Spinal cord (tissue), 10 donors: ENCODE results near the gene TMCO4. TPM values are rescaled to one million over a fixed set of nuclear protein-coding genes. Genes with fewer than 3 reads are reported as not detected.
"Not testable (repeated sequence)": the region's sequence is repeated elsewhere in the genome, so short reads cannot be mapped to it uniquely, and the experiment has no call there.

Source experiments
- DNase-seq, 6 donors: peaks; one replicate each; pipeline versions ENCODE4 v3.0.0 to v3.0.0-alpha.2; 2013 to 2015; ENCODE audit warnings: low spot score in 6 of 6, low read depth in 4 of 6
- H3K27ac ChIP-seq: one replicate; pipeline ENCODE4 v1.5.1; 2013; ENCODE audit warnings: low read depth, low read length, control low read depth
- H3K27me3 ChIP-seq: one replicate; pipeline ENCODE4 v1.6.1; 2013; ENCODE audit warnings: low read length; ENCODE audit not compliant: control insufficient read depth, insufficient read depth
- H3K36me3 ChIP-seq: one replicate; pipeline ENCODE4 v1.6.1; 2013; ENCODE audit warnings: low read length; ENCODE audit not compliant: control insufficient read depth, insufficient read depth
- H3K4me1 ChIP-seq: one replicate; pipeline ENCODE4 v1.6.1; 2013; ENCODE audit warnings: low read length; ENCODE audit not compliant: control insufficient read depth, insufficient read depth
- H3K4me3 ChIP-seq: one replicate; pipeline ENCODE4 v1.5.1; 2013; ENCODE audit warnings: low read depth, low read length, control low read depth
- H3K9me3 ChIP-seq: one replicate; pipeline ENCODE4 v1.6.1; 2013; ENCODE audit warnings: low read length; ENCODE audit not compliant: control insufficient read depth, insufficient read depth
- WGBS: methylation state at CpG from one replicate; pipeline ENCODE4 v1.1.5; 2013; ENCODE audit warnings: missing lambda C conversion rate; ENCODE audit not compliant: insufficient coverage; 5-methylcytosine and 5-hydroxymethylcytosine counted together
- polyA plus RNA-seq, 2 donors: library from polyadenylated mRNA; unstranded; fragments of 120-200 nt; gene quantifications; one replicate each; pipeline ENCODE4 v1.2.1, GENCODE V29; 2013; ENCODE audit not compliant: insufficient read length in 2 of 2
- total RNA-seq, 2 donors: library from RNA; depleted of rRNA in 1 of 2; stranded (reverse); fragments of 120-200 nt in 1 of 2; fragments of >200 nt in 1 of 2; gene quantifications; one replicate each; pipeline versions ENCODE4 v1.2.3 to v1.2.4, GENCODE V29; 2013 to 2014
- donor health status: healthy.

TMCO4 gene
- total and polyA plus RNA-seq, 4 donors: 2.2 to 6.1 (median 3.2) TPM

- WGBS: under 1% methylated on average over 90 of the region's 90 CpGs
- DNase-seq: peak in 2 of 6 donors; percentile 74 to 83
- Histone ChIP-seq H3K27me3 (peaks cover 26% of the 10 kb centered on the region), H3K9me3 (no peaks in the 10 kb centered on the region), H3K36me3 (peaks cover 2% of the 10 kb centered on the region), H3K27ac (peak within 1 kb of the TSS; percentile 87), H3K4me3 (peak within 1 kb of the TSS; percentile 70), H3K4me1 (peaks cover 38% of the 10 kb centered on the region)
Measured at GRCh38 chr1:19643602-19644394, 155.9 kb downstream of the TMCO4 start, which contains the start of gene NBL1. TSS of gene NBL1 (plus strand) at chr1:19644311. CDS start at chr1:19655031, 10,720 bp downstream.

- Histone ChIP-seq H3K27me3 (peaks cover 26% of the 10 kb centered on the region), H3K36me3 (peaks cover under 1% of the 10 kb centered on the region), H3K9me3 (no peaks in the 10 kb centered on the region), H3K4me1 (peaks cover 38% of the 10 kb centered on the region), H3K27ac (peak overlapping the region; percentile 77), H3K4me3 (peak overlapping the region; percentile 49)
- 42% methylated on average over 5 of the region's 7 CpGs for WGBS
- DNase-seq: peak in 1 of 6 donors; percentile 6
Measured at GRCh38 chr1:19643121-19643520, 156.6 kb downstream of the TMCO4 start.

DNA sequence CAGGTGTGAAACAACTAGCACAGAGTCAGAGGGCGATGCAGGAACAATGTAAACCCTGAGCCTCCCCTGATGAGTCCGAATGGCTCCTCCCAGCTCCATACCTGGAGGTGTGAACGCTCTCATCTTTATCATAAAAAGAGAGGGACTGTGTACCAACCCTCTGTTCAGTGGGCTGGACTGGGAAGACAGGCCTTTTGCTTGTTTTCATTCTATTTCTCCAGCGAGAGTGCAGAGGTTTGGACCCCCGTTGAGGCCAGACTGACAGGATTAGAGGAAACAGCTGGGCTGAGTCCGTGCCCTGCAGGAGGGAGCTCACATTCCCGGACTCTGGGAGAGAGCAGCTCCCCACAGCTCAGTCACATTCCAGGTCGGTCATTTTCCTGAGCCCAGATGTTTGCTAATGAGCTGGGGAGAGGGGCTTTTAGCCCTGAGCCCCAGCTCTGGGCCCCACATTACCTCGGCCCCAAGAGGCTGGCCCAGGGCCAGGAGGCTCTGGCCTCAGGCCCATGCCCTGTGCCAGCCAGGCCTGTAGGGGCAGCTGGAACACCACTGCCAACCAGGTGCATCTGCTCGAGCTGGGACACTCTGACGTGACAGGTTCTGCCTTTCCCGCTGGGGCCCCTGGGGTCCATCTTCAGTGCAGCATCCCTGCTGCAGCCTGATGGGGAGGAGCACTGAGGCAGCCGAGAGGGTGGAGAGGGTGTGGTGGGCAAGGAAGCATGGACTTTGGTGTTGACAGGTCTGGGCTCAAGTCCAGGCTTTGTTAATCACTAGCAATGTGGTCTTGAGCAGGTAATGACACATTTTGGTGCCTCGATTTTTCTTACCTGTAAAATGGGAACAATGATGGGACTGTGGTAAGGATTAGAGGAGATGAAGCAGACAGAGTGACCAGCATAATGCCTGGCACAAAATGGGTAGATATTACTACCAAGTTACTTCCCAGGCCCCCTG lies 159.1 kb downstream of the TMCO4 start:
- Histone ChIP-seq H3K4me1 (peaks cover 26% of the 10 kb centered on the region), H3K27ac (peak overlapping the region; percentile 29), H3K36me3 (no peaks in the 10 kb centered on the region), H3K4me3 (no peak overlapping the region), H3K9me3 (no peaks in the 10 kb centered on the region), H3K27me3 (peaks cover 25% of the 10 kb centered on the region)
- 13% methylated on average over 9 of the region's 14 CpGs for WGBS
- peak in 1 of 6 donors; percentile 78 for DNase-seq

- DNase-seq: no peak
- 87% methylated on average over 3 of the region's 3 CpGs for WGBS
- Histone ChIP-seq H3K4me1 (peaks cover 19% of the 10 kb centered on the region), H3K4me3 (no peak overlapping the region), H3K36me3 (no peaks in the 10 kb centered on the region), H3K27ac (no peak overlapping the region), H3K9me3 (no peaks in the 10 kb centered on the region), H3K27me3 (peaks cover 19% of the 10 kb centered on the region)
Measured at GRCh38 chr1:19639999-19640362, 159.7 kb downstream of the TMCO4 start.

DNA sequence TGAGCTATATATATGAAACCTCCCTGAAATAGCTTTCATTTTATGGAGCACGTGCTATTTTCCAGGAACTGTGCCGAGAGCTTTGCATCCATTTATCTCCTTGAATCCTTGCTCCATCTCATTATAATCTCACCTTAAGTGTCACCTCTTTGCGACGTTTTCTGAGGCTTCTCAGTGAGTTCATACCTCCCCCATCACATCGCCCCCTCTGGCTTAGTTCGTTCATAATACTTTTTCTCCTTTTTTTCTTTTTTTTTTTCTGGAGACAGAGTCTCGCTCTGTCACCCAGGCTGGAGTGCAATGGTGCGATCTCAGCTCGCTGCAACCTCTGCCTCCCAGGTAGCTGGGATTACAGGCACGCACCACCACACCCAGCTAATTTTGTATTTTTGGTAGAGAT lies 160.5 kb downstream of the TMCO4 start:
- H3K9me3 ChIP-seq, DNase-seq, H3K36me3 ChIP-seq, H3K27ac ChIP-seq, H3K4me3 ChIP-seq: not testable (repeated sequence)
- WGBS: 86% methylated on average over 6 of the region's 10 CpGs
- peaks cover 17% of the 10 kb centered on the region for H3K27me3 ChIP-seq
- peaks cover 16% of the 10 kb centered on the region for H3K4me1 ChIP-seq

GRCh38 chr1:19637606-19638005 lies 162.1 kb downstream of the TMCO4 start:
- 78% methylated on average over 4 of the region's 10 CpGs for WGBS
- Histone ChIP-seq H3K27me3 (peaks cover 6% of the 10 kb centered on the region), H3K4me3 (no peak overlapping the region), H3K9me3 (no peaks in the 10 kb centered on the region), H3K36me3 (no peaks in the 10 kb centered on the region), H3K4me1 (peaks cover 8% of the 10 kb centered on the region), H3K27ac (no peak overlapping the region)
- no peak for DNase-seq

GRCh38 chr1:19636749-19637148 lies 163.0 kb downstream of the TMCO4 start:
- 100% methylated on average over 3 of the region's 10 CpGs for WGBS

GRCh38 chr1:19636065-19636464 lies 163.7 kb downstream of the TMCO4 start:
- Histone ChIP-seq H3K4me1 (peaks cover 8% of the 10 kb centered on the region), H3K36me3 (no peaks in the 10 kb centered on the region), H3K27me3 (peaks cover 1% of the 10 kb centered on the region), H3K27ac (no peak overlapping the region), H3K9me3 (no peaks in the 10 kb centered on the region), H3K4me3 (no peak overlapping the region)
- no peak for DNase-seq
- WGBS: 94% methylated on average over 3 of the region's 5 CpGs

More at GRCh38 chr1:19636749-19637148, 163.0 kb downstream of the TMCO4 start:
- H3K27me3 ChIP-seq, DNase-seq, H3K4me1 ChIP-seq, H3K27ac ChIP-seq, H3K9me3 ChIP-seq, H3K36me3 ChIP-seq, H3K4me3 ChIP-seq: not testable (repeated sequence)

GRCh38 chr1:19635646-19636045 lies 164.1 kb downstream of the TMCO4 start:
- no peaks in the 10 kb centered on the region for H3K27me3 ChIP-seq
- no peak overlapping the region for H3K27ac ChIP-seq
- WGBS: 66% methylated on average over 4 of the region's 4 CpGs

More at GRCh38 chr1:19635646-19636045, 164.1 kb downstream of the TMCO4 start:
- no peaks in the 10 kb centered on the region for H3K9me3 ChIP-seq
- H3K4me3 ChIP-seq: no peak overlapping the region
- DNase-seq: no peak
- no peaks in the 10 kb centered on the region for H3K36me3 ChIP-seq
- peaks cover 4% of the 10 kb centered on the region for H3K4me1 ChIP-seq
